Keratinocyte (primary cell): ENCODE data around the gene GPR158.

Experiments
- CTCF ChIP-seq, 3 experiments: IDR thresholded peaks in 1 of 3; conservative IDR thresholded peaks in 1 of 3; optimal IDR thresholded peaks in 1 of 3; 2 replicates in 2 of 3; 3 replicates in 1 of 3; pipeline versions ENCODE3 to v1.5.1; 2011; ENCODE audit warnings: low read length in 3 of 3, mild to moderate bottlenecking in 3 of 3, moderate library complexity in 2 of 3, control low read depth in 1 of 3, inconsistent platforms in 1 of 3; ENCODE audit not compliant: insufficient read depth in 2 of 3; ENCODE audit errors: extremely low read depth in 1 of 3
- EZH2 ChIP-seq: IDR thresholded peaks from one replicate; pipeline ENCODE4 v1.6.1; 2012; ENCODE audit warnings: inconsistent platforms, mild to moderate bottlenecking, low read length, moderate library complexity

GRCh38 chr10:25339966-25340365, 165.2 kb downstream of the GPR158 start:
- TF ChIP-seq CTCF (optimal IDR thresholded peaks at IDR 0.05 in 1 of 3, IDR thresholded peaks at IDR 0.05 in 1 of 3, conservative IDR thresholded peaks at IDR 0.05 in 1 of 3; ENCODE audit: extremely low read depth in 1 of 3, insufficient read depth in 2 of 3, low read length in 3 of 3) (no peak), EZH2 (no peak)
